Adrenal gland (tissue), 5 donors: ENCODE measurements around the gene ZNF747.

Experiments used
- CTCF ChIP-seq, 6 experiments: fragments of 450-650 bp in 4 of 6; fragments of 200-600 bp in 2 of 6; sonication (generic) in 1 of 6; IDR thresholded peaks; 1 replicate in 5 of 6; 2 replicates in 1 of 6; pipeline versions ENCODE4 v1.5.1 to v1.8.0; 2016 to 2021; ENCODE audit warnings: antibody characterized with exemption in 6 of 6, mild to moderate bottlenecking in 2 of 6, moderate library complexity in 1 of 6
- POLR2A ChIP-seq, 2 donors: fragments of 450-650 bp; IDR thresholded peaks; one replicate each; pipeline ENCODE4 v1.6.1; 2017; ENCODE audit warnings: antibody characterized with exemption in 2 of 2, mild to moderate bottlenecking in 2 of 2, moderate library complexity in 1 of 2
- donor health status: DM: no; HTN: no; CAD: no.

DNA sequence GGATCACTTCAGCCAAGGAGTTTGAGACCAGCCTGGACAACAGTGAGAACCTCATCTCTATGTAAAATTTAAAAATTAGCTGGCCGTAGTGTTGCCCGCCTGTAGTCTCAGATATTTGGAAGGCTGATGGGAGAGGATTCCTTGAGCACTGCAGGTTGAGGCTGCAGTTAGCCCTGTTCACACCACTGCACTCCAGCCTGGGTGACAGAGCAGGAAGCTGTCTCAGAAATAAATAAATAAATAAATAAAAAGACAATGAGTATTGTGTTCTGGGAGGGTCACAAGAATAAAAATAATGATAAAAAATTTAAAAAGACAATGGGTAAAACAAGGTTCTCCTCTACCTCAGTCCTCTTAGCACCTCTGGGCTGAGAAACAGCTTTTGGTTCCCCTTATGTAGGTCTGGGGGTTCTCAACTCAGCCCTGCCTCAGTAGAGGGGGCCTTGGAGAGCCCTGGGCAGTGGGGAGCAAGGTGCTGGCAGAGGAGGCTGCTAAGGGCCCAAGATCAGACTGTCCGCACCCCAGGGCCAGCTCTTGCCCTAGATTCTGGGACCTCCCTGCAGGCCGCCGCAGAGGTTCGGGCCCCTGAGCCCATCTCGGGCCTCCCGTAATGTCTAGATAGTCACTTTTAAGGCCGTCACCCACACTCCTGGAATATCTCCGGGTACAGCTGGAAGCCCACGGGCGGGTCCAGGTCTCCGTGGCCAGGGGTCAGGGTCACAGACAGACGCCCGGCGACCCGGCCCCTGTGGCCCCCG is 20.1 kb upstream of the ZNF747 start:
- TF ChIP-seq CTCF (IDR thresholded peaks at IDR 0.05) (no peak), POLR2A (IDR thresholded peaks at IDR 0.05) (no peak)
